HG02588 (cell line): ENCODE measurements around the gene RAMACL.

ENCODE experiments used
- ATAC-seq: cut with Tn5 transposase; IDR thresholded peaks from one replicate; pipeline ENCODE4 v1.9.1; 2021; ENCODE audit warnings: mild to moderate bottlenecking, moderate library complexity; ENCODE audit not compliant: unreplicated experiment

The RAMACL gene

GRCh38 chr6:166579237-166579850, 7.1 kb downstream of the RAMACL start:
- no peak for ATAC-seq

- ATAC-seq = no peak
Measured at GRCh38 chr6:166578536-166579236, 7.8 kb downstream of the RAMACL start.

GRCh38 chr6:166575205-166575604, 11.3 kb downstream of the RAMACL start:
- ATAC-seq = no peak

- ATAC-seq = no peak
Measured at GRCh38 chr6:166573511-166574216, 12.8 kb downstream of the RAMACL start.

GRCh38 chr6:166572370-166573261, 13.9 kb downstream of the RAMACL start:
- no peak for ATAC-seq

GRCh38 chr6:166570929-166571713, 15.4 kb downstream of the RAMACL start:
- no peak for ATAC-seq

GRCh38 chr6:166569206-166569605, 17.3 kb downstream of the RAMACL start:
- no peak for ATAC-seq

- ATAC-seq = no peak
Measured at GRCh38 chr6:166567813-166568212, 18.7 kb downstream of the RAMACL start.

GRCh38 chr6:166567107-166567506, 19.4 kb downstream of the RAMACL start:
- ATAC-seq = no peak

GRCh38 chr6:166566026-166567011, 20.2 kb downstream of the RAMACL start:
- no peak for ATAC-seq

GRCh38 chr6:166565084-166565967, 21.2 kb downstream of the RAMACL start:
- ATAC-seq = no peak

- no peak for ATAC-seq
Measured at GRCh38 chr6:166563805-166564204, 22.7 kb downstream of the RAMACL start.

GRCh38 chr6:166563200-166563599, 23.3 kb downstream of the RAMACL start:
- no peak for ATAC-seq

- ATAC-seq = no peak
Measured at GRCh38 chr6:166562726-166563125, 23.8 kb downstream of the RAMACL start.

GRCh38 chr6:166561771-166562359, 24.6 kb downstream of the RAMACL start:
- ATAC-seq = no peak

- no peak for ATAC-seq
Measured at GRCh38 chr6:166560222-166560621, 26.3 kb downstream of the RAMACL start.

- ATAC-seq = no peak
Measured at GRCh38 chr6:166559662-166560061, 26.8 kb downstream of the RAMACL start.

GRCh38 chr6:166559211-166559610, 27.3 kb downstream of the RAMACL start:
- no peak for ATAC-seq
